ENCODE measurements around the gene PLEKHG5. TPM values are rescaled to one million over a fixed set of nuclear protein-coding genes. Genes with fewer than 3 reads are reported as not detected.
A peak's percentile ranks its signal among the peaks of the same experiment; 100 is the strongest.

Gene PLEKHG5
- total RNA-seq, 1 donor from 2014 or later = 23.3 TPM

DNA sequence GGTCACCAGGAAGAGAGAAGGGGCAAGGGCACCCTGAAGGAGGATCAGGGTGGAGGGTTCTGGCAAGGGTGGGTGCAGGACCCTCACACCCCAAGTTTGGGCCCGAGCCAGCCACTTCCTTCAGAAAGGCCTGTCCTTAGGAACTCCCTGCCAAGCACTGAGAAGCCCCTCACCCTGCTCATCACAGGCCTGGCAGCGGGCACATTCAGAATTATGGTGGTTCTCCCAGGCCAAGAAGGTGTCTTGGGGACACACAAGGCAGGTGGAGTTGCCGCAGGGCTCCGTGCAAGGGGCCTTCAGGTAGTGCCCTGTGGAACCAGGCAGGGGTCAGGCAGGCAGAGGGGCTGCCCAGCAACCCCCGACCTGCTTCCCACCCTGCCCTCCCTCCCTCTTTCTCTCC lies 26.6 kb downstream of the PLEKHG5 start:
- TF ChIP-seq, protein P1, sequence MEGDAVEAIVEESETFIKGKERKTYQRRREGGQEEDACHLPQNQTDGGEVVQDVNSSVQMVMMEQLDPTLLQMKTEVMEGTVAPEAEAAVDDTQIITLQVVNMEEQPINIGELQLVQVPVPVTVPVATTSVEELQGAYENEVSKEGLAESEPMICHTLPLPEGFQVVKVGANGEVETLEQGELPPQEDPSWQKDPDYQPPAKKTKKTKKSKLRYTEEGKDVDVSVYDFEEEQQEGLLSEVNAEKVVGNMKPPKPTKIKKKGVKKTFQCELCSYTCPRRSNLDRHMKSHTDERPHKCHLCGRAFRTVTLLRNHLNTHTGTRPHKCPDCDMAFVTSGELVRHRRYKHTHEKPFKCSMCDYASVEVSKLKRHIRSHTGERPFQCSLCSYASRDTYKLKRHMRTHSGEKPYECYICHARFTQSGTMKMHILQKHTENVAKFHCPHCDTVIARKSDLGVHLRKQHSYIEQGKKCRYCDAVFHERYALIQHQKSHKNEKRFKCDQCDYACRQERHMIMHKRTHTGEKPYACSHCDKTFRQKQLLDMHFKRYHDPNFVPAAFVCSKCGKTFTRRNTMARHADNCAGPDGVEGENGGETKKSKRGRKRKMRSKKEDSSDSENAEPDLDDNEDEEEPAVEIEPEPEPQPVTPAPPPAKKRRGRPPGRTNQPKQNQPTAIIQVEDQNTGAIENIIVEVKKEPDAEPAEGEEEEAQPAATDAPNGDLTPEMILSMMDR (conservative IDR thresholded peaks at IDR 0.05; ENCODE audit: low read depth, low read length) = no peak
- no peak overlapping the region for H3K4me3 ChIP-seq (ENCODE audit: low read depth, low read length)
- DNase-seq (ENCODE audit: low read depth) = no peak

GRCh38 chr1:6464514-6464836 lies 27.0 kb downstream of the PLEKHG5 start:
- no peak for DNase-seq (ENCODE audit: low read depth)
- TF ChIP-seq, protein P1 (conservative IDR thresholded peaks at IDR 0.05; ENCODE audit: low read depth, low read length) = peak; percentile 39

GRCh38 chr1:6463120-6463412 lies 28.4 kb downstream of the PLEKHG5 start:
- DNase-seq (ENCODE audit: low read depth) = no peak
- no peak overlapping the region for H3K4me3 ChIP-seq (ENCODE audit: low read depth, low read length)
- TF ChIP-seq, protein P1 (conservative IDR thresholded peaks at IDR 0.05; ENCODE audit: low read depth, low read length) = no peak

More at GRCh38 chr1:6464514-6464836, 27.0 kb downstream of the PLEKHG5 start:
- H3K4me3 ChIP-seq (ENCODE audit: low read depth, low read length) = no peak overlapping the region

DNA sequence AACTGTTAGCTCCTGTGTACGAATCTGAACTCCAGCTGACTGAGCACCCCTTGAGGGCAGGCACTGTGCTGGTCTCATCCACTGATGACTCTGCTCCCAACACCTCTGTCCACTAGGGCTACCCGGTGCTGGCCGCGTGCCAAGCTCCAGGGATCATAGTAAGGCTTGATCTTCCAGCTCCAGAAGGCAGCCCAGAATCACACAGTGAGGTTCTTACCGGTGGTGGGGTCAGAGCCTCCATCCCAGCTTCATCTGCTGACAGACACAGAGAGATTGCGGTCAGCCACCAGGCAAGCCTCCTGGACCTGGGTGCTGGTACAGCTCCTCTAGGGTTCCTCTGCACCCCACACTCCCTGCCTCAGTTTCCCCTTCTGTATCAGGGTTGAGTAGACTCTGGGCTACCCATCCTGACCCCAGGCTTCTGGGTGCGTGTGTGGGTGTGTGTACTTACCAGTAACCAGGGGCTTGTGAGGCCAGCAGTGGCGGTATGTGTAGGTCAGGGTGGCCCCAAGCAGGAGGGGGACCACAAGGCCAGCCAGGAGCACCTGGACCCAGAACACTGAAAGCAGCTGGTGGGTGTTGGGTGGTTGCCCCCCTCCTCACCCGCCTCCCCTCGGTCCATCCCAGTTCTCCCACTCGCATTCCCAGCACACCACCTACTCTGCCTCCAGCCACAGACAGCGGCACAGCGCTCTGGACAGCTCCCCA lies 28.9 kb downstream of the PLEKHG5 start:
- H3K4me3 ChIP-seq (ENCODE audit: low read depth, low read length) = no peak overlapping the region
- no peak for DNase-seq (ENCODE audit: low read depth)
- TF ChIP-seq, protein P1 (conservative IDR thresholded peaks at IDR 0.05; ENCODE audit: low read depth, low read length) = peak; percentile 9

- no peak overlapping the region for H3K4me3 ChIP-seq (ENCODE audit: low read depth, low read length)
- TF ChIP-seq, protein P1 (conservative IDR thresholded peaks at IDR 0.05; ENCODE audit: low read depth, low read length) = no peak
- DNase-seq (ENCODE audit: low read depth) = no peak
Observed at GRCh38 chr1:6461538-6462411, 29.7 kb downstream of the PLEKHG5 start.

DNA sequence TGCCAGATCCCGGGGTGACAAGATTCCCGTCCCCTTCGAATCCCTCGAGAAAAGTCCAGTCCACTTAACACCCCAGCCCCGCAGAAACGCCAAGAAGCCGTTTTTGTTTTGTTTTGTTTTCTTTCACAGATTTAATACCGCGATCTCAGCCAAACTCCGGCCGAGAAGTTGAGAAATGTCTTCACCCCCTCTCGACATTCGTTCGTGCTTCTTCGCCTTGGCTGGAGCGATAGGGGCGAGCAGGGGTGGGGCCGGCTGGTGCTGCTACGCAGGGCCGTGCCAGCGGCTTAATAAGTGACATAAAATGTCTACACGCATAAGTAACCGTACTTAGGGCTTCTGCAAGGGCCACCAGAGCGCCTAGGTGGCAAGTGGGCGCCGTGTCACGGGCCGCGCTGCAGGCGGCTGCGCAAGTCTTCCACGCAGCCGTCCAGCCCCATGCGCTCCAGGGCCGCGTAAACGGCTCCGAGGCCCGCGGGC lies 30.4 kb downstream of the PLEKHG5 start:
- TF ChIP-seq, protein P1 (conservative IDR thresholded peaks at IDR 0.05; ENCODE audit: low read depth, low read length) = no peak
- no peak for DNase-seq (ENCODE audit: low read depth)
- no peak overlapping the region for H3K4me3 ChIP-seq (ENCODE audit: low read depth, low read length)

All from epithelial cell of proximal tubule (primary cell).